Cardiac septum (tissue), 1 donor: ENCODE measurements around the gene ANKRD28. TPM values are rescaled to one million over a fixed set of nuclear protein-coding genes. Genes with fewer than 3 reads are reported as not detected.
"Not testable (repeated sequence)": the region's sequence is repeated elsewhere in the genome, so short reads cannot be mapped to it uniquely, and the experiment has no call there.

Source experiments
- DNase-seq: peaks from one replicate; pipeline ENCODE4 v3.0.0-alpha.2; 2020; ENCODE audit warnings: low spot score
- intact Hi-C: fragments of 100-400 bp; cut with DNase I; formaldehyde crosslinking; loops from one replicate; pipeline ENCODE4 v1.14.0; 2022
- total RNA-seq: library from RNA; stranded (reverse); fragmentation: NEBNext Ultra II Directional; extraction: Animal tissue kit (Norgen Biotek cat#: 25700); gene quantifications from one replicate; pipeline ENCODE4 v1.2.1, GENCODE V29; 2021
- donor health status: DM: no; HTN: no; CAD: no.

The ANKRD28 gene
- total RNA-seq, 1 donor from 2014 or later: 23.5 TPM

DNA sequence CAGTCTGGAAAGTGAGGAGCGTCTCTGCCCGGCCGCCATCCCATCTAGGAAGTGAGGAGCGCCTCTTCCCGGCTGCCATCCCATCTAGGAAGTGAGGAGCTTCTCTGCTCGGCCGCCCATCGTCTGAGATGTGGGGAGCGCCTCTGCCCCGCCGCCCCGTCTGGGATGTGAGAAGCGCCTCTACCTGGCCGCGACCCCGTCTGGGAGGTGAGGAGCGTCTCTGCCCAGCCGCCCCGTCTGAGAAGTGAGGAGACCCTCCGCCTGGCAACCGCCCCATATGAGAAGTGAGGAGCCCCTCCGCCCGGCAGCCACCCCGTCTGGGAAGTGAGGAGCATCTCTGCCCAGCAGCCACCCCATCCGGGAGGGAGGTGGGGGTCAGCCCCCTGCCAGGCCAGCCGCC lies 55.5 kb downstream of the ANKRD28 start:
- intact Hi-C loops, DNase-seq: not testable (repeated sequence)

DNA sequence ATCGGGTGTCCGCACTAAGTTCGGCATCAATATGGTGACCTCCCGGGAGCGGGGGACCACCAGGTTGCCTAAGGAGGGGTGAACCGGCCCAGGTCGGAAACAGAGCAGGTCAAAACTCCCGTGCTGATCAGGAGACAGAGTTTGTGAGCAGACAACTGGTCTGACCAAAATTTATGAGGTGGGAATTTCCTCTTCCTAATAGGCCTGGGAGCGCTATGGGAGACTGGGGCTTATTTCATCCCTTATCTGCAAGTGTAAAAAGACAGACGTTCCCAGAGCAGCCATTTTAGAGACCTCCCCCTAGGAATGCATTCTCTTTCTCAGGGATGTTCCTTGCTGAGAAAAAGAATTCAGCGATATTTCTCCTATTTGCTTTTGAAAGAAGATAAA lies 59.2 kb downstream of the ANKRD28 start:
- DNase-seq, intact Hi-C loops: not testable (repeated sequence)

DNA sequence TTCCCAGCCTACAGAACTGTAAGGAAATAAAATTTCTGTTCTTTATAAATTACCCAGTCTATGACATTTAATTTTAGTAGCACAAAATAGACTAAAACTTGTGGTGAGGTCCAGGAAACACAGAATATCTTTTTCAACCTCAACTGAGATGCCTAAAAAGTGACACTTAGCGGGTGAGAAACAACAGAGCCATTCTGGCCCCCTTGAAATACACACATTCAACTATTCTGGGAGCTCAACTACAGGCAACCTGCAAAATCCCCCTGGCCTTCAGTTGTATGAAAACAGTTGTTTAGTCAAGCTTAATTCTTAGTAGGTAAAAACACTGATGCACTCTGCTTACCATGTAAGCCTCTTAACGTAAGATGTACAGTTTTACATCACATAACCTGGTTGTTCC lies 66.8 kb downstream of the ANKRD28 start:
- intact Hi-C loops: no loop called here

GRCh38 chr3:15728766-15729165 lies 69.0 kb downstream of the ANKRD28 start:
- DNase-seq: no peak
- intact Hi-C loops: no loop called here

More for the DNA sequence above, 66.8 kb downstream of the ANKRD28 start:
- no peak for DNase-seq

- intact Hi-C loops: no loop called here
- no peak for DNase-seq
These were observed 70.9 kb downstream of the ANKRD28 start for GRCh38 chr3:15726881-15727280.

GRCh38 chr3:15726043-15726442 lies 71.7 kb downstream of the ANKRD28 start:
- DNase-seq: no peak
- intact Hi-C loops: no loop called here

GRCh38 chr3:15724446-15724845 lies 73.3 kb downstream of the ANKRD28 start:
- intact Hi-C loops: no loop called here
- no peak for DNase-seq

DNA sequence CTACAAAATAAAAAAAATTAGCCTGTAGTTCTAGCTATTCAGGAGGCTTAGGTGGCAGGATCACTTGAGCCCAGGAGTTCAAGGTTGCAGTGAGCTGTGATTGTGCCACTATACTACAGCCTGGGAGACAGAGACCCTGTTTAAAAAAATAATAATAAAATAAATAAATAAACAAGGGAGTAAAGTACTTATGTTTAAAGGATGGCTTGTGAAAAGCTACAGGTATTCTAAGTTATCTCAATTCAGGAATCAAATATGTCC lies 74.2 kb downstream of the ANKRD28 start:
- intact Hi-C loops: no loop called here
- DNase-seq: no peak

DNA sequence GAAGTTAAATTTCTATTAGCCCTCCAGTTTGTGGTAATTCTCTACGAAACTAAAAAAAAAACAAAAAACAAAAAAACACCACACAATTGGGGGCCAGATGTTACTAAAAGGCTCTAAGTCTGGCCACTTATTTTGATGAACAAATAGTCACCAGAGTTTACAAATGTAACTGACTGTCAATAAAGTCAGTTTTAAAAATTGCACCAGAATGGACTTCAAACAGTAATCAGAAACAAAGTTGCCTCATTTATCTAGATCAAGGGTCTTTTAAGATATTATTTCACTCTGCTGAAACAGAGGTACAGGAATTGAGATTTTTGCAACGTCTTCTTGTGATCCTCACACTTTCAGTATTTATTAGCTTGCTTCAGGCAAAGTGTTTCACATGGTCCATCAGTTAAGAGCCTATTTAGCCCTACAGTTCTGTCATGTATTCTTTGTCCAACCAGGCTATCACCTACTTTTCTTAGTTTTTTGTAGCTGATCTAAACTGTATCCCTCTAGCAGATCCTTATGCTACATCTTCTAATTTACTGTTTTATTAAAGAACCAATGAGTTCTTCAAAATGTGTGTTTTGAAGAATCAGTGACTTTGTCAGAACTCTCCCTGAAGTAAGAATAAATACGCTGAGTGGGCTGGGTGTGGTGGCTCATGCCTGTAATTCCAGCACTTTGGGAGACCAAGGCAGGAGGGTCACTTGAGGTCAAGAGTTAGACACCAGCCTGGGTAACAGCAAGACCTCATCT lies 74.7 kb downstream of the ANKRD28 start:
- intact Hi-C loops: no loop called here
- no peak for DNase-seq

GRCh38 chr3:15716178-15716577 lies 81.6 kb downstream of the ANKRD28 start:
- no peak for DNase-seq
- intact Hi-C loops: no loop called here

GRCh38 chr3:15714448-15714847 lies 83.3 kb downstream of the ANKRD28 start:
- intact Hi-C loops: no loop called here
- no peak for DNase-seq

DNA sequence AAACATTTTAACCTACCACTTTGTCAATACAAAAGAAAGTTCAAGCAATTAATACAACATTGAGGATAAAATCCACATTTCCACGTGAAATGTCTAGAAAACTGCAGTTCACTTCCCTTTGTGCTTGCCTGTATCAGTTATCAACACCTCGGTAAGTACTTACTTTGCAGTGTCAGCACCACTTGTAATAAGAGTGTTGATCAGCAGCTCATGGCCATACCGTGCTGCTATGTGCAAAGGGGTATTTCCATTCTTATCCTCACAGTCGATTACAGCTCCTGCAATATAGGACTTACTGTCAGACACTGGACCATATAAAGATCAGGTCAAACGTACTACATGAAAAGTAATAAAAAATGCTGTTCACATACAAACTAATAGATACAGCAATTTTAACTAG lies 84.4 kb downstream of the ANKRD28 start:
- intact Hi-C loops: no loop called here

DNA sequence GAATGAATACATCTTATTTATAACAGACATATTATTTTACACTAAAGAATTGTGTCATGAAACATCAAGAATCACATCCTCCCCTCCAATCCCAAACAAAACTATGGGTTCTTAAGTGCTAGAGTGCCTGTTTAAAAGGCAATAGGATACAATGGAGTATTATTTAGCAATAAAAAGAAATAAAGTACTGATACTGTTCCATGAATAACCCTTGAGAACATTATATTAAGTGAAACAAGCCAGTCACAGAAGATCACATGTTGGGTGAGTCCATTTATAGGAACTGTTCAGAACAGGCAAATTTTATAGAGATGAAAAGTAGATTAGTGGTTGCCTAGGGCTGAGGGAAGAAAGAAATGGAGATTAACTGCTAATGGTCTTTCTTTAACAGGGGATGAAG lies 86.5 kb downstream of the ANKRD28 start:
- DNase-seq: no peak
- intact Hi-C loops: no loop called here

More for the DNA sequence above, 84.4 kb downstream of the ANKRD28 start:
- no peak for DNase-seq

DNA sequence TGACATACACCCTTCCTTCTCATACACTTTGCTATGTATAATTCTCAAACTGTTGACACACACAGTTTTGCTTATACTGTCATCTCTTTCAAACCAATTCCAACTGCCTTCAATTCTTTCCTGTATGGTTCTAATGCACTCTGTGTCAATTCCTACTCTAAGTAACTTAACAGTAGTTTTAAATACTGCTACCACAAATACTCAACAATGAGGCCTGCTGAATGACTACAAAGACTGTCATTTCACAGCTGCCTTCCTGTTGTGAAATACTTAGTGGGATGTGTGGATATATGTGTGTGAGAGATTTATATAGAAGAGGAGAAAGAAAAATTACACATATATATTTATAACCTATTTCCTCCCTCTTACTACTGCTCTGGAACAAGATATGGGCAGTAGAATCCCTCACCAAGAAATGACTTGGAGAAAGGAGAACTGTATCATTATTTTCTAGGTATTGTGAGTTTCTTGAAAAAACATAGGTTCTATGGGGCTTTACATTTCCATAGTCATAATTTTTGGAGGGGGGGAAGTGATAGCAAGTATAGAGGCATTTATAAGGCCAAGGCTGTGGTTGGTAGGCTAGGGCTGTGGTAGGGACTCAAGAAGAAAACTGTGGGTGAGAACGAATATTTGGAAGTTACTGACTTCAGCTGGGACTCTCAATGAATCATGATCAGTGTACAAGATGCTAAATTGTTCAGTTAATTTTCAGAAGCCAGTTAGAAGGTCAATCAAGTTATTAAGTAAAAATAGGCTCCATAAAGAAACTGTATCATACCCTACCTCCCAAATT lies 88.7 kb downstream of the ANKRD28 start:
- intact Hi-C loops: no loop called here
- no peak for DNase-seq

GRCh38 chr3:15707779-15708178 lies 90.0 kb downstream of the ANKRD28 start:
- intact Hi-C loops: no loop called here
- DNase-seq: no peak

GRCh38 chr3:15703346-15703745 lies 94.4 kb downstream of the ANKRD28 start:
- intact Hi-C loops: no loop called here
- no peak for DNase-seq

DNA sequence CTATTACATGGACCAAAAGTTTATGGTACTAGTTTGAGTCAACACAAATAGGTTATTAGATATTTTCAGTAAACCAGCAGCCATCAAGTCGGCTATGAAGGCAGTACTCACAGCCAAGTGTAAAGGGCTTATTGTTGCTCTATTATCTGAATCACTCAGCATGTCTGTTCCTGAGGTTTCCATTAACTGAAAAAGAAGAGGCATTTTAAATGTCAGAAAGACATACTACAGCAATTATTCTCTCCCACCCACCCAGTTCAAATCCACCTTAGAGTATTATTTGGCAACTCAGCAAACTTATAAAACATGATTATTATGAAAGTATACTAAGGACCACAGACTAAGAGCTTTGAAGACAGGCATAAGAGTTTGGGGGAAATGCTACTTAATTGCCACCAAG lies 103.2 kb downstream of the ANKRD28 start:
- intact Hi-C loops: no loop called here
- DNase-seq: no peak

GRCh38 chr3:15693355-15693754 lies 104.4 kb downstream of the ANKRD28 start:
- intact Hi-C loops: no loop called here
- DNase-seq: no peak

DNA sequence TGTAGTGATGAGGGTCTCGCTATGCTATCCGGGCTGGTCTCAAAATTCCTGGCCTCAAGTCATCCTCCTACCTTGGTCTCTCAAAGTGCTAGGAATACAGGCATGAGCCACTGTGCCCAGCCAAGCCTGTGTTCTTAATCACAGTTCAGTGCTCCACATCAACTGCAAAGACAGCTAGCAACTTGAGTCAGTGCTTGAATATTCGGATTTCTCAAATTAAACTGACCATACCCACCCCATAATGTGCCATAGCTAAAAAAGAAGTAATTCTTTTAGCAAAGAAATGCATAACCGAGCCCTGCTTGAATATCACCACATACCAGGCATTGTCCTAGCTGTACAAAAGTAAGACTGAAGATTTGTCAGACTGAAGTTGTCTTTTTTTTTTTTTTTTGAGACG lies 107.0 kb downstream of the ANKRD28 start:
- no peak for DNase-seq
- intact Hi-C loops: no loop called here

DNA sequence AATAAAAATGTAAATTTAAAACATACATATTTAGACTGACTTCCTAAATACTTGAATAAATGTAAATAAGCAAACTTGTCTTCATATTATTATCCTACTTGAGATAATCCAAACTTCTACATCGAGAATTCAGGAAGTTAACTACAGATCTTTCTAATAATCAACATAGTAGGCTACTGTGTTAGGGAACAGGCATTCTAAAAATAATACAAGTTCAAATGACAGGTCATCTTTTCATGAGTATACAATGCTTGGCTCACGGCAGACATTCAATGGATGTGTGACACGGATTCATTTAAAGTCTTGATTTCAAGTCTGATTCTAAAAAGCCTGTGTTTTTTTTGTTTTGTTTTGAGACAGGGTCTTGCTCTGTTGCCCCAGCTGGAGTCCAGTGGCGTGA lies 107.5 kb downstream of the ANKRD28 start:
- intact Hi-C loops: no loop called here
- DNase-seq: no peak

DNA sequence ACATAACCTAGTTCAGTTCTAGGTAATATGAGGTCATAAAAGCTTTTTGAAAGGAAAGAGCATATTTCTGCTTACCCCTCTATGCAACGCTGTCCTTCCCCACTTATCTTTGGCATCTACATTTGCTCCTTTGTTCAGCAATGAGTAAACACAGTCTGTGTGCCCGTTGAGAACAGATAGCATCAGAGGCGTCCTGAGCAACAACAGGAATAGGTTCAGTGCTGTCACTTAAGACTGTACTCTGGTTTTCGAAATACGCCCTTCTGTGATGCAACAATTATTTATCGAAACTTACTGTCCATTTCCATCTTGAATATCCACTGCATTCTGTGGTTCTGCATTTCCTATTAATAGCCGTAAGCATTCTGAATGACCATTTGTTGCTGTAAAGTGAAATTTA lies 111.9 kb downstream of the ANKRD28 start:
- intact Hi-C loops: no loop called here

More for the DNA sequence above, 111.9 kb downstream of the ANKRD28 start:
- no peak for DNase-seq
